ENCODE data around the gene ADAM12. TPM values are rescaled to one million over a fixed set of nuclear protein-coding genes. Genes with fewer than 3 reads are reported as not detected.
A peak's percentile ranks its signal among the peaks of the same experiment; 100 is the strongest.

The ADAM12 gene
- total RNA-seq, 1 experiment from 2014 or later: 76.1 TPM

DNA sequence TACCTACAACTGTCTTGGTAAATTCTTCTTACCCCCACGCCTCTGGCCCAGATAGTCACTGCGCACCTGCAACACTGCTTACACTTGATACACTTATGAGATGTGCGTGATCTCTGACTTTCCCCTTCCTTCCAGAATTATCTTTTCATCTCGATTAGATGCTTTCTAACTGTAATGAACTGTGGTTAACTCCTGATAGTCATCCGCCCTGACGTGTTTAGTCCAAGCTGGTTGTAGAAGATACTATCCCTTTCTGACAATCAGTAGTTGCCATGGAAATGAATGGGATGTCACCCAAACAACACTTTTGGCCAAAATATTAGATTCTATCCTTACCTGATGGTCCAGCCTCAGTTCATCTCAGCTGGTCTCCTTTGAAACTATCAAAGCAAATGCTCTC, 241.5 kb downstream of the ADAM12 start:
- no peak for DNase-seq (ENCODE audit: low read depth)

DNA sequence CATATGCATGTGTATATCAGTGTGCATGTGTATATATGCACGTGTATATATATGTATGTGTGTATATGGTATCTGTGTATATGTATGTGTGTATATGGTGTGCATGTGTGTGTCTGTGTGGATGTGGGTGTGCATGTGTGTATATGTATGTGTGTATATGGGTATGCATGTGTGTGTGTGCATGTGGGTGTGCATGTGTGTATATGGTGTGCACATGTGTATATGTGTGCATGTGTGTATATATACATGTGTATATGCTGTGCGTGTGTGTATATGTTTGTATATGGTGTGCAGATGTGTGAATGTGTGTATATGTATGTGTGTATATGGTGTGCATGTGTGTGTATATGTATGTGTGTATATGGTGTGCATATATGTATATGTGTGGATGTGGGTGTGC, 245.2 kb downstream of the ADAM12 start:
- DNase-seq (ENCODE audit: low read depth): no peak

DNA sequence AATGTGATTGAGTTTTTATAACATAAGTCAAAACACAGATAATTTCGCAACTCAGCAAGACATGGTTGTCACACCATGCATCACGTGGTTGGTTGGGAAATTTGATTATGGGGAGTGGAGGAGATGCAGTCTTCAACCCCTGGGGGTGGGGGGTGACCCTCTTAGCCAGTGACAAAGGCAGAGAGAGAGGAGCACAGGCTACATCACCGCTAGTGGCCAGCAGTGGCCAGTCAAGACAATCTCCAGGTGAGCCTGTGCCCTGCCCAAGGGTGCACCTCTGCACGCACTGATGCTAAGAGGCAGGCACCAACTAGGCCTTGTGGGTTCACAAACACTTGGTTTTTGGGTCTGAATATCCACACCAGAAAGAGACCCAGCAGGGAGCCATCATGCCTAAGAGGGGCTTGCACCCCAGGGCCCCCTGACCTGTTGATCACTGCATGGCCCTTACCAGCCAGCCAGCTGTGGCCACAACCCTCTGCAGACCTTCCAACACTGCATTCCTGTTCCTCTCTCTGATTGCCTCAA, 247.5 kb downstream of the ADAM12 start:
- no peak for DNase-seq (ENCODE audit: low read depth)

DNA sequence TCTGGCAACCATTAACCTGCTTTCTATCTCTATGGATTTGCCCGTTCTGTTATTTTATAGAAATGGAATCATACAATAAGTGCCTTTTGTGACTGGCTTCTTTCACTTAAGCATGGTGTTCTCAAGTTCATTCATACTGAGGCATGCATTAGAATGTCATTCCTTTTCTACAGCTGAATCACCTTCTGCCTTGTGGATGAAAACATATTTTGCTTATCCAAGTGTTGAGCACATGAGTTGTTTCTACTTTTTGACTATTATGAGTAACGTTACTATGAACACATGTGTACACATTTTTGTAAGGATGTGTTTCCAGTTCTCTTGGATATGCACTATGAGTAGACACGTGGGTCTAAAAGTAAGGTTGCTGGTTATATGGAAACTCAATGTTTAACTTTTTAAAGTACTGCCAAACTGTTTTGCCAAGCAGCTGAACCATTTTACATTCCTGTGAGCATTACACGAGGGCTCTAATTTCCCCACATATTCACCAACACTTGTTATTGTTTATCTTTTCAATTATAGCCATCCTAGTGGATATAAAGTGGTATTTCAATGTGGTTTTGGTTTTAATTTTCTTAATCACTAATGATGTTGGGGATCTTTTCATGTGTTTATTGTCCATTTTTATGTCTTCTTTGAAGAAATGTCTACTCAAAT, 250.6 kb downstream of the ADAM12 start:
- no peak for DNase-seq (ENCODE audit: low read depth)

DNA sequence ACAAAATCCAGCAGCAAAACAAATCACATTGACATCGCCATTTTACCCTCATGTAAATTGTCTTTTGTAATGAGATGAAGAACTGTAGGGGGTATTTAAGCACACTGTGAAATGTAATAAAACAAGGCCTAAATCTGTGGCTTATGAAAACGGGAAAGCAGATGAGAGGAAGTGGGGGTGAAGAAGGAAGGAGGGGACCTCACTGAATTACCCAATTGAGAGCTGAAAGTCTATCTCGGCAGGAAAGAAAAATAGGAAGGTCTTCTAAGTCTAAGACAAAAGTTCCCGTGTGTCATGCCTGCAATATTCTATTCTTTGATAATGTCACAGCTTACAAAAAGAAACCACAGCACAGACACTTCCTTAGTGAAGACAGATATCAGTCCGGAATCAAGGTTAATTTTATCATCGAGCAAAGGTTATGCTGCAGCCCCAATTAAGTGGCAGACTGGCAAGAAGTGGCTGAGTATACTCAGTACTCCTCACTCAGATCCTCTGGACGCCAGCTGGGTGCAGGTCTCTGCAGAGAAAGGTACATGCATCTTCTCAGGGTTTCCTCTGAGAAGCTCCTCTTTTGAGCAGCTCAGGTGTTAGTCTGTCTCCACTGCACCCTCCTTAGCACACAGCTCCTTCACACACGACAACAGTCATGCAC, 252.2 kb downstream of the ADAM12 start:
- no peak for DNase-seq (ENCODE audit: low read depth)

DNA sequence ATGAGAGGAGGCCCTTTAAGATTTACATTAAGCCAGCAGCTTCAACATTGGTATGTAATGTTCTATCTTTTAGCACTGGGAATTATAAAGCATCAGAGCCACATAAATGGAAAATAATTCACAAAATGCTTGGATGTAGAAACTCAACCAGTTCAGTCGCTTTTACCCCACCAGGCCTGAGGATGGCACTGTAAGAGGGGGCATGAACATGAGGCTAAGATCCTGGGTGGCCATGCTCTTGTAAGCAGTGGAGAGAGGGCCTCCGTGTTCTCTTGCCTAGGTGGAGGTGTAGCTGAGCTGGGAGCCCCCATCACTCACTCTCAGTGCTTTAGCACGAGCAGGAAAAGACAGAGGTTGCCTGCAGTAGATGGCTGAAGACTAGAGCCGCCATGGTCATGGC, 253.1 kb downstream of the ADAM12 start:
- DNase-seq (ENCODE audit: low read depth): peak; percentile 39

DNA sequence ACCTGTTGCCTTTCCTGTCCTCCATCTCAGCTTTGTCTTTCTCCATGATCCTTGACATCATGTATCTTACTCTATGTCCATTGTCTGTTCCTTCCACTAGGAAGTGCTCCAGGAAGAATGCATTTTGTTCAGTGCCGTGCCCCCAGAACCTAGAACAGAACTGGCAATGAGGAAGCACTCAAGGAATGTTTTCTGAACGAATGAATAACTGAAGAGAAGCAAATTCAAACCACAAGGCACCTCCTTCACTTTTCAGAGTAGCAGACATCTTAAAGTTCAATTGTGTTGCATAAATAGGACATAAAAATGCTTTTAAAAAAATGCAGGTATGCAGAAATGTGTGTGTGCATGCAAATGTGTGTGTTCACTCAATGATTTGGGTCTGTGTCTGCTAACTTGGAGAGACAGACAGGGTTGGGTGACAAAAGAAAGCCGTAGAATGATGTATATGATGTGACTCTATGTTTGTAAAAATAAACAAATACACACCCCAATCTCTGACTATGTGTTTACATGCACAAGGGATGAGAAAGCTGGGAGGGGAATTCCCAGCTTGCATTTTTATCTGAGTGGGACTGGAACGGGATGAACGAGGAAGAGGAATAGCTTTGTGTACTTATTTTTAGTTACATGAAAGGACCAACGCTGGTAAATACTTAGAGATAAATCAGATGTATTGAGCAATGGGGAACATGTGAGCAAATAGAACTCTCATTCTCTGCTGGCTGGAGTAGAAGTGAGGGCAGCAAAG, 254.2 kb downstream of the ADAM12 start:
- DNase-seq (ENCODE audit: low read depth): peak; percentile 71

DNA sequence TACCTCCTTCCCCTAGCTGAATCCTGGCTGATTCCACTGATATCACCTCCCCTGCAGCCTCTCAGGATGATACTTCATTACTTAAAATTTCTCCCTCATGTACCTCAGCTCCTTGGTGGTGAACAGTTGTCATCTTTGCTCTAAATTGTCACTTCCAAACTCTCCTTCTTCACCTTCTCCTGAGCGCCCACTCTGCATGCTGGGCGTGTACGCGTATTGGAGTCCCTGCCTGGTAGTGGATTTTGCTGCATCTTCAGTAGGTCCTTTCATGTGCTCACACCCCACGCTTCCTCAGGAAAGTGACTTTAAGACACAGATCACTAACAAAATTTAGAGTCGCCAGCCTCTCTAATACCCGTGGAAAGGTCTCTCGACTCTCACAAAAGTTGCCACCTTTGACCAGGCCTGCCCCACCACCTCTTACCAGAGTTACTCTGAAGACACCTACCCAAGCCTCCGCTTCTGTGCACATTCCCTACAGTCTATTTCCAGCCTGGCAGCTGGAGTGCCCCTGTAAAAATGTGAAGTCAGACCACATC, 255.1 kb downstream of the ADAM12 start:
- no peak for DNase-seq (ENCODE audit: low read depth)

DNA sequence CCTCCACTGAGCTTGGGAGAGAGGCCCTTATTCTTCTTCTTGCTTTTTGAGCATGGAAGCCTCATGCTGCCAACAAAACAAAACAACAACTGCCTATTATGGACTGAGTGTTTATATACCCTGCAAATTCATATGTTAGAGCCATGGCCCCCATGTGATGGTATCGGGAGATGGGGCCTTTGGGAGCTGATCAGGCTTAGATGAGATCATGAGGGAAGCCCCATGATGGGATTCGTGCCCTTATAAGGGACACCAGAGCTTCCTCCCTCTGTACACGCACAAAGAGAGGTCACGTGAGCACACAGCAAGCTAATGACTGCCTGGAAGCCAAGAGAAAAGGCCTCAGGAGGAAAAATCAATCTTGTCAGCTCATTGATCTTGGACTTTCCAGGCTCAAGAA, 256.9 kb downstream of the ADAM12 start:
- DNase-seq (ENCODE audit: low read depth): no peak

DNA sequence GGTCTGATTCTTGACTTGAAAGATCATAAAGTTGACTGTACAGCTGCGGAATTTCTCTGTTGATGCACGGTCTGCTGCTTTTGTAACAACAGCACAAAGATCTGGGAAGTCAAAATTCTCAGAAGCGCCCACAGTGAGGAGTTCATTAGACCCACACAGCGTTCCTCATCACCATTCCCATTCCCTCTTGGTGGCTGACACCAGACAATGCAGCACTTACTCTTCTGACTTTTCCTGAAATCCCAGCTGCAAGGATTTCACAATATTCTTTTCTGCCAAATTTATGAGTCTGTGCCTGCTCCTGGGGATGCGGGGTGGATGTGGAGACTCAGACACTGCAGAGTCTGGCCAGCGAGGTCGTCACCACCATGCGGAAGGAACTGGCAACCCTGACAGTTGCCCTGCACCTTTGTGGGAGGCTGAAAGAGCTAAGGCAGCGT, 258.0 kb downstream of the ADAM12 start:
- no peak for DNase-seq (ENCODE audit: low read depth)

DNA sequence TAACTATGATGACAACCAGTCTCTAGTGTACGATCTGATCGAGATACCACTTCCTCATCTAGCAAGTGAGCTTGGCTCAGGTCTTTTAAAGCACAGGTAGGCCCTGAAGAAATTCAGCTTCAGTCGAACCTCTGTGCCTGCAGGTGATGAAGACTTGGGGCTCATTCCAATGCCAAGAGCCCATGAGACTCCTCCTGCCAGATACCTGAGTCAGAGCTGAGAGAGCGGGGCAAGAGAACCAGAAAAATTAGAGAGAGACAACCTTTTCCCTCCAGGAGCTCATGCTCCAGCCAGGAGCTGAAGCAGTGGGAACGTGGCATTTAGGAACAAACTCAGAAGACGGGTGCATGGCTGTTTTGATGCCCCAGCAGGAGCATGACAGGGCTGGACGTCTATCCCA, 259.3 kb downstream of the ADAM12 start:
- DNase-seq (ENCODE audit: low read depth): no peak

DNA sequence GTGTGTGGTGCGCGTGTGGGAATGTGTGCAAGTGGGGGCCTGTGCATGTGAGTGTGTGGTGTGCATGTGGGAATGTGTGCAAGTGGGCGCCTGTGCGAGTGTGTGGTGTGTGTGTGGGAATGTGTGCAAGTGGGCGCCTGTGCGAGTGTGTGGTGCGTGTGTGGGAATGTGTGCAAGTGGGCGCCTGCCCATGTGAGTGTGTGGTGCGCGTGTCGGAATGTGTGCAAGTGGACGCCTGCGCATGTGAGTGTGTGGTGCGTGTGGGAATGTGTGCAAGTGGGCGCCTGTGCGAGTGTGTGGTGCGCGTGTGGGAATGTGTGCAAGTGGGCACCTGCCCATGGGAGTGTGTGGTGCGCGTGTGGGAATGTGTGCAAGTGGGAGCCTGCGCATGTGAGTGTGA, 259.7 kb downstream of the ADAM12 start:
- no peak for DNase-seq (ENCODE audit: low read depth)

DNA sequence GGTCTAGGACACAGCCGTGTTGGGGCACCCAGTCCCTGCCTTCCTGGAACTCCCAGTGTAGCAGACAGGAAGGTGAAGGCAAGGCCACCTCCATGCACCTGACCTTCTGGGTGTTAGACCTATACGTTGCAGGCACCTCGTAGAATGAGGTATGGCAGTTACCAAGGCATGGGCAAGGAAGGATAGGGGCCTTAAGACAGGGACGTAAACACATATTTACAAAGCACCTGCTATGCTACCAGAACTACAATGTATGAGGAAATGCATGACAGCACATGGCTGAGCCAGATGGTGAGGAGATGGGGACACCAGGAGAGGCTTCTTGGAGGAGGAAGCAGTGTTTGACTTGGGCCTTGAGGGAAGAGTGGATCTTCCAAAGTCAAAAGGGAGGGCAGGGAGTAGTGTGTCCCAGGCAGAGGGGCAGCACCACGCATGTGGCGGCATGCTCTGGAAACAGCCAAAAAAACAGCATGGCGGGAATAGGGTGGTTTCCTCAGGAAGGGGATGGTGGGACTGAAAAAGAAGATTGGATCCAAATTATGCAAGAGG, 260.7 kb downstream of the ADAM12 start:
- DNase-seq (ENCODE audit: low read depth): no peak

DNA sequence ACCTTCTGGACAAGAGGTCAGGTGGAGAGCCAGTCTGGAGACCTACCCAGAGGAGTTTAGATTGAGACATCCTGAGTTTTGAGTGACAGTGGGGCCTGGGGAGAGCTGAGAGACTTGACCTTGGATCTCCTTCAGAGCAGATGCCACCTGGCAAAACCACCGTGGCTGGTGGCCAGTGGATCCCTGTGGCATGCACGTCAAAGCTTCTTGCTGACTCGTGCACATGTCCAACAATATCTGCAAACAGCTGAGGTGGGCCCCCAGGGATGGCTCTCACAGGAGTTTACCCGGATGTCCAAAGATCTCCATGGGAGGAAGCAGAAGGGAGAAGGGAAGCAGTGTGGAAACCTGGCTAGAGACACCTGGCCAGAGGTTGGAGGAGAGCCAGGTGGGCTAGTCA, 261.4 kb downstream of the ADAM12 start:
- DNase-seq (ENCODE audit: low read depth): no peak

DNA sequence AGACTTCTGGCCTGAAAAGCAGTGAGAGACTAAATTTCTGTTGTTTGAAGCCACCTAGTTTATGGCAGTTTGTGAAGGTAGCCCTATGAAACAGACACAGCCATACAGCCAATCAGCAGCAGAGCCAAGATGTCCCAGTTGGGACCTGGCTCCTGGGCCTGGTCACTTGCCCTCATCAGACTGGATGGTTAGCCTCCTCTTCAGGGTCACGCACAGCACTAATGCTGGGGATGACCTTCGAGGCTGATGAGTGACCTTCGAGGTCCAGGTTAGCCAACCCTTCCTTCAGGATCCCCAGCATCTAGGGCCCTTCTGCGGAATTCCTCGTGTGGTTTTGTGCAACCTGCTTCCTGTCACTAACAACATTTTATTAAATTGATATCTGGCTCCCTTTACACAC, 262.3 kb downstream of the ADAM12 start:
- DNase-seq (ENCODE audit: low read depth): no peak

DNA sequence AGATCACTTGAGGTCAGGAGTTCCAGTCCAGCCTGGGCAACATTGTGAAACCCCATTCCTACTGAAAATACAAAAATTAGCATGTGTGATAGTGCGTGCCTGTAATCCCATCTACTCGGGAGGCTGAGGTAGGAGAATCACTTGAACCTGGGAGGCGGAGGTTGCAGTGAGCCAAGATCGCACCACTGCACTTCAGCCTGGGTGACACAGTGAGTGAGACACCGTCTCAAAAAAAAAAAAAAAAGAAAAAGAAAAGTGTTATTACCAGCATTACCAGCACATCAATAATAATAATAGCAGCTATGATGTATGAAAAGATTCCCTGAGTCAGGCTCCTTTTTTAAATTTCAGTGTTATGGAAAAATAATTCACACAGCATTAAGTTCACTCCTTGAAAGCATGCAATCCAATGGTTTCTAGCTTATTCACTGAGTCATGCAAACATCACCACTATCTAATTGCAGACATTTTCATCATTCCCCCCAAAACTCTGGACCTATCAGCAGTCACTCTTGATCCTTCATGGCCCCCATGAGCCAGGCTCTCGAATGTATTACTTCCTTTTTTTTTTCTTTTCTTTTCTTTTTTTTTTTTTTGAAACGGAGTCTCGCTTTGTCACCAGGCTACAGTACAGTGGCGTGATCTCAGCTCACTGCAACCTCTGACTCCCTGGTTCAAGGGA, 263.5 kb downstream of the ADAM12 start:
- no peak for DNase-seq (ENCODE audit: low read depth)

DNA sequence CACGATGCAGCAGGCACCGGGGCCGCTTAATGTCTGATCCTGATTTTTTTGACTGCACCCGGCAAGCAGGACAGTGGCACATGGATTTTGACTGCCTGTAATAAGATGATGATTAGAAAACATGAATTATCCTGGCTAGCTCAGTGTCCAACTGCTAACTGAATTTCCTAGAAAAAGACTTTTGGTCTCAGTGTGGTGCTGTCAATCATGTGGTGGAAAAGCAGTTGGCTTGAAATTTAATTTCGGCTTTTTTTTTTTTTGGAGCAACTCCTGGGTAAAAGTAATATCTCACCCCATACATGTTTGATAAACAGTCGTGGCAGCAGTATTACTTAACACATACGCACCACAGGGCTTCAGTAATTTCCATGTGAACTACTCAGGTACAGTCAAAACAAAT, 264.2 kb downstream of the ADAM12 start:
- no peak for DNase-seq (ENCODE audit: low read depth)

DNA sequence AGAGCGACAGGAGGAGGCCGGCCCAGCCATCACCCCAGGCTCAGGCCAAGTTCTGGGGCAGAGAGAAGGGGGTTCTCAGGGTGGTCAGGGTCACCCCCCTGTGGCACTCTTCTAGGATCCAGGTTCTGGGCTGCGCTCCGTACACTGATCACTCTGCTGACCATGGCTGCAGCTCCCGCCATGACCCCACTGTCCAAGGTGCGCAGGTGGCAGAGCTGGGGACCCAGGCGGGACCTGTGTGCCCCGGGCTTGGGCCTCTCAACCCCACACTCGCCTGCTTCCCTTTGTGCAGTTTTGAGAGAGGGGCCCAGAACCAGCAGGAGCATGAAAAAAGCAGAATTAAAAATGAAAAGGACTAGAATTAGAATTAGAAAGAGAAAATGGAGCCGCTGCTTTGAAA, 264.8 kb downstream of the ADAM12 start:
- DNase-seq (ENCODE audit: low read depth): no peak

DNA sequence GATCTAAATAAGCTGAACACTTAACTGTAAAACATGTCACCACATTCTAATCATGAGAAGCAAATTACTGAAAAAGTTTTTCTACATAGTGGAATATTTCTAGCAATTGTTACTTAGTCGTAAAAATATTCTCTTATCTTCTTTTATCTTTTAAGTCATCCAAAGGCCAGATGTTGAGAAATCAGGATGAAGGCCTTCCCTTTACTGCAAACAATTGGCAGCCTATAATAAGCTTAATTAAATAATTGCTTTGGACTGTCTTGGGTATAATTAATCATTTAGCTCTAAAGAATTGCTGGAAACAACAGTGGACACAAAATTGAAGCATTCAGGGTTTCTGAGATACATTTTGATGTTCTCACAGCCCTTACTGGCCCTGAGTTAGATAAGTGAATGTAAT, 265.4 kb downstream of the ADAM12 start:
- DNase-seq (ENCODE audit: low read depth): peak; percentile 8

DNA sequence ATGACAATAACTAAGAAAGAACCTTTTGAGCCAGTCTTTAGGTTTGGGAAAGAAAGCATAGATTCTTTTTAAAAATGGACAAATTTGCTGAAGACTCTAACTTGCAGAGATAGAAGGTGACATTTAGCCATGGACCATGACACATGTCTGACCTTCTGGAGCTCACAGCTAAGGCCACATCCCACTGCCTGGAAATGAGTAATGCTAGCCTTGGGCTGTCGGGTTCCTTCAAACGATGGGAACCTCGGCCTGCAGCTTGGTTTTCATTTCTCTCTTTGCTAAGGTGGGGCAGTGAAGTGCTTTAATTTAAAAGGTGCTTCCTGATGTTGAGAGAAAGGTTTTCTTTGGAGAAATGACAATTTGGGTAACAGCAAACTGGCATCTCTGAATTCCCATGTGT, 268.7 kb downstream of the ADAM12 start:
- peak; percentile 79 for DNase-seq (ENCODE audit: low read depth)

DNA sequence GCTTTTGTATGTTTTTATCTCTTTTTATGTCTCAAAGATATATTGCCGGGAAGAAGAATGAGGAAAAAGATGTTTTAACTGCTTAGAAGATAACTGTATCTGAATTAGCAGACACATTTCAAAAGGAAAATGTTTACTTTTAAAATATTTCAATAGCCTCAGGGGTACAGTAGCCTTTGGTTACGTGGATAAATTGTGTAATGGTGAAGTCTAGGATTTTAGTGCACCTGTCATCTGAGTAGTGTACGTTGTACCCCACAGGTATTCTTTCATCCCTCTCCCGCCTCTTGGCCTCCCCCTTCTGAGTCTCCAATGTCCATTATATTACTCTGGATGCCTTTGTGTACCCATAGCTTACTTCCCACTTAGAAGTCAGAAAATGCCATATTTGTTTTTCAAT, 269.8 kb downstream of the ADAM12 start:
- DNase-seq (ENCODE audit: low read depth): no peak

DNA sequence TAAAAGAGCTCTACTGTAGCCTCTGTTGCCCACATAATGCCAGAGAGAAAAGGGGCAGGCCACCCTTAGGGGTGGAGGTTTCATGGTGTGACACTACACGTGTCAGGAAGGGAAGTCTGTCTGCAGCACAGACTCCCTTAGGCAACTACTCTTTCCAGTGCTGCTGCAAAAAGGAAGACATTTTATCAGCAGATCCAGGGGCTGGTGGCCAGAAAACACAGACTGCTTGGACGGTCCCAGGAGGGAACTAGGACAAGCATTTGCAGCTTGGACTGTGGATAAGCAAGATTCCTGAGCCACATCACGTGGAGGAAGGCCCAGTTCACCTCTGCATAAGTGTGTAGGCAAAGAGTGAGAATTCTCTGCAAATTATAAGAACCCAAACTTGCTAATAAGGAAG, 271.1 kb downstream of the ADAM12 start:
- no peak for DNase-seq (ENCODE audit: low read depth)

Data from M059J (cell line).